Diencephalon (tissue), 1 donor: Measurements from ENCODE around the gene SINHCAF. TPM values are rescaled to one million over a fixed set of nuclear protein-coding genes. Genes with fewer than 3 reads are reported as not detected.

ENCODE experiments used
- small RNA-seq: library from RNA; depleted of rRNA; stranded (forward); fragments of <200 nt; gene quantifications from one replicate; pipeline ENCODE3, GENCODE V24; 2014
- total RNA-seq: library from RNA; depleted of rRNA; stranded (reverse); fragments of >200 nt; gene quantifications from one replicate; pipeline ENCODE4 v1.2.3, GENCODE V29; 2014

The SINHCAF gene
- total RNA-seq = 20.8 TPM

GRCh38 chr12:31325877-31326631, at the start of gene SINHCAF:
Gene SINHCAF, minus strand, starts transcription at chr12:31326150. Its CDS starts 27,946 bp downstream, at chr12:31298204.

Small RNA genes within 50 kb of the gene (small RNA-seq; reads per million reads assigned to genes)
- gene AC024940.4 = not detected
- gene AC024940.5 = not detected
- not detected for gene MREGP1
- gene RF00026 = not detected
